ENCODE results near the gene TSPAN8. TPM values are rescaled to one million over a fixed set of nuclear protein-coding genes. Genes with fewer than 3 reads are reported as not detected.

TSPAN8 gene
- total RNA-seq, 2 donors from 2014 or later, result 36.3 to 240 TPM

GRCh38 chr12:71194657-71195056, 36.9 kb upstream of the TSPAN8 start:
- no peaks in the 10 kb centered on the region for H3K27me3 ChIP-seq (replicated peaks; ENCODE audit: insufficient read depth)
- H3K9me3 ChIP-seq, result no peaks in the 10 kb centered on the region
- TF ChIP-seq POLR2AphosphoS5 (IDR thresholded peaks at IDR 0.05) (no peak), POLR2A (IDR thresholded peaks at IDR 0.05) (no peak), CTCF (IDR thresholded peaks at IDR 0.05) (no peak)
- no peak overlapping the region for H3K4me3 ChIP-seq
- WGBS, result 49% methylated on average over 2 of the region's 2 CpGs
- no peak for DNase-seq (ENCODE audit: low spot score)
- H3K4me1 ChIP-seq (replicated peaks), result no peaks in the 10 kb centered on the region
- H3K36me3 ChIP-seq, result no peaks in the 10 kb centered on the region
- H3K27ac ChIP-seq, result no peak overlapping the region
- intact Hi-C loops (cut with DNase I), result no loop called here

- no peaks in the 10 kb centered on the region for H3K9me3 ChIP-seq
- intact Hi-C loops (cut with DNase I), result no loop called here
- DNase-seq (ENCODE audit: low spot score), result no peak
- no peaks in the 10 kb centered on the region for H3K27me3 ChIP-seq (replicated peaks; ENCODE audit: insufficient read depth)
- H3K36me3 ChIP-seq, result no peaks in the 10 kb centered on the region
- H3K4me1 ChIP-seq (replicated peaks), result no peaks in the 10 kb centered on the region
- 97% methylated on average over 1 of the region's 1 CpG for WGBS
- no peak overlapping the region for H3K27ac ChIP-seq
- TF ChIP-seq POLR2A (IDR thresholded peaks at IDR 0.05) (no peak), POLR2AphosphoS5 (IDR thresholded peaks at IDR 0.05) (no peak), CTCF (IDR thresholded peaks at IDR 0.05) (no peak)
- H3K4me3 ChIP-seq, result no peak overlapping the region
These were observed 35.2 kb upstream of the TSPAN8 start for GRCh38 chr12:71193041-71193440.

GRCh38 chr12:71191509-71192196, 33.9 kb upstream of the TSPAN8 start:
- H3K27me3 ChIP-seq (replicated peaks; ENCODE audit: insufficient read depth), result no peaks in the 10 kb centered on the region
- TF ChIP-seq CTCF (IDR thresholded peaks at IDR 0.05) (no peak), POLR2A (IDR thresholded peaks at IDR 0.05) (no peak), POLR2AphosphoS5 (IDR thresholded peaks at IDR 0.05) (no peak)
- no peaks in the 10 kb centered on the region for H3K9me3 ChIP-seq
- H3K4me1 ChIP-seq (replicated peaks), result no peaks in the 10 kb centered on the region
- intact Hi-C loops (cut with DNase I), result no loop called here
- no peak overlapping the region for H3K27ac ChIP-seq
- H3K36me3 ChIP-seq, result no peaks in the 10 kb centered on the region
- H3K4me3 ChIP-seq, result no peak overlapping the region
- no peak for DNase-seq (ENCODE audit: low spot score)
- 57% methylated on average over 5 of the region's 5 CpGs for WGBS

GRCh38 chr12:71190822-71191221, 33.0 kb upstream of the TSPAN8 start:
- DNase-seq (ENCODE audit: low spot score), result no peak
- Histone ChIP-seq H3K4me3 (no peak overlapping the region), H3K27ac (no peak overlapping the region), H3K27me3 (replicated peaks; ENCODE audit: insufficient read depth) (no peaks in the 10 kb centered on the region), H3K9me3 (no peaks in the 10 kb centered on the region), H3K4me1 (replicated peaks) (no peaks in the 10 kb centered on the region), H3K36me3 (no peaks in the 10 kb centered on the region)
- TF ChIP-seq POLR2AphosphoS5 (IDR thresholded peaks at IDR 0.05) (no peak), POLR2A (IDR thresholded peaks at IDR 0.05) (no peak), CTCF (IDR thresholded peaks at IDR 0.05) (no peak)
- intact Hi-C loops (cut with DNase I), result no loop called here
- 84% methylated on average over 4 of the region's 4 CpGs for WGBS

- TF ChIP-seq CTCF (IDR thresholded peaks at IDR 0.05) (no peak), POLR2AphosphoS5 (IDR thresholded peaks at IDR 0.05) (no peak), POLR2A (IDR thresholded peaks at IDR 0.05) (no peak)
- no peak overlapping the region for H3K27ac ChIP-seq
- H3K36me3 ChIP-seq, result no peaks in the 10 kb centered on the region
- 95% methylated on average over 3 of the region's 3 CpGs for WGBS
- H3K9me3 ChIP-seq, result no peaks in the 10 kb centered on the region
- H3K4me1 ChIP-seq (replicated peaks), result no peaks in the 10 kb centered on the region
- H3K27me3 ChIP-seq (replicated peaks; ENCODE audit: insufficient read depth), result no peaks in the 10 kb centered on the region
- no peak overlapping the region for H3K4me3 ChIP-seq
- intact Hi-C loops (cut with DNase I), result no loop called here
- no peak for DNase-seq (ENCODE audit: low spot score)
These were observed 29.6 kb upstream of the TSPAN8 start for GRCh38 chr12:71187379-71187778.

Data from prostate gland (tissue), 2 donors.